Measurements from ENCODE around the gene BCHE.

The BCHE gene

DNA sequence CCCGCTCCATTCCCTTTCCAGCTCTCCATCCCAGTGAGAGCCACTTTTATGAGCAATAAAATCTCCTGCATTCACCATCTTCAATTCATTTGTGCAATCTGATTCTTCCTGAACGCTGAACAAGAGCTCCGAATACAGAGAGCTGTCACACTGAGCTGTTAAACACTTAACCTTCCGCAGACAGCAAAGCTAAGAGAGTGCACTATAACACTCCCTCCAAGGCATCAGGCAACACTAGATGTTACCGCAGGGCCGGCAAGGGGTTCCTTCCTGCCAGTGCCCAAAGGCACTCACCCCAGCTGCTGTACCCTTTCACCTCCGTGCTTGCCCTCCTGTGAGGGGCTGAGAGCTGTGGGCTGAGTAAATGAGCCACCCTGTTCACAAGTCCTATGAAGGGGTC, 85.6 kb downstream of the BCHE start:
- no peak for TF ChIP-seq EZH2phosphoT487 (conservative IDR thresholded peaks at IDR 0.05; ENCODE audit: low read length)
- TF ChIP-seq, protein P1, sequence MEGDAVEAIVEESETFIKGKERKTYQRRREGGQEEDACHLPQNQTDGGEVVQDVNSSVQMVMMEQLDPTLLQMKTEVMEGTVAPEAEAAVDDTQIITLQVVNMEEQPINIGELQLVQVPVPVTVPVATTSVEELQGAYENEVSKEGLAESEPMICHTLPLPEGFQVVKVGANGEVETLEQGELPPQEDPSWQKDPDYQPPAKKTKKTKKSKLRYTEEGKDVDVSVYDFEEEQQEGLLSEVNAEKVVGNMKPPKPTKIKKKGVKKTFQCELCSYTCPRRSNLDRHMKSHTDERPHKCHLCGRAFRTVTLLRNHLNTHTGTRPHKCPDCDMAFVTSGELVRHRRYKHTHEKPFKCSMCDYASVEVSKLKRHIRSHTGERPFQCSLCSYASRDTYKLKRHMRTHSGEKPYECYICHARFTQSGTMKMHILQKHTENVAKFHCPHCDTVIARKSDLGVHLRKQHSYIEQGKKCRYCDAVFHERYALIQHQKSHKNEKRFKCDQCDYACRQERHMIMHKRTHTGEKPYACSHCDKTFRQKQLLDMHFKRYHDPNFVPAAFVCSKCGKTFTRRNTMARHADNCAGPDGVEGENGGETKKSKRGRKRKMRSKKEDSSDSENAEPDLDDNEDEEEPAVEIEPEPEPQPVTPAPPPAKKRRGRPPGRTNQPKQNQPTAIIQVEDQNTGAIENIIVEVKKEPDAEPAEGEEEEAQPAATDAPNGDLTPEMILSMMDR (IDR thresholded peaks at IDR 0.05; ENCODE audit: insufficient read depth, low read length, poor library complexity, severe bottlenecking): no peak
- no peak overlapping the region for H3K27ac ChIP-seq (ENCODE audit: low read depth, low read length)
- no peak overlapping the region for H3K9ac ChIP-seq (ENCODE audit: low read length)
- H3K4me3 ChIP-seq (ENCODE audit: insufficient read depth, low read length, poor library complexity, severe bottlenecking): no peak overlapping the region
- H3K79me2 ChIP-seq (ENCODE audit: insufficient read depth, low read length): no peaks in the 10 kb centered on the region
- no peaks in the 10 kb centered on the region for H3K9me3 ChIP-seq (ENCODE audit: insufficient read depth, low read length)
- no peaks in the 10 kb centered on the region for H3K27me3 ChIP-seq (ENCODE audit: low read length)
- H4K20me1 ChIP-seq (ENCODE audit: low read depth, low read length): no peaks in the 10 kb centered on the region
- 0 out of 2 replicates have a peak, but pooled peaks cover 3% of the 10 kb centered on the region for H3K36me3 ChIP-seq (ENCODE audit: low read length)
- no peak overlapping the region for H3K4me2 ChIP-seq (ENCODE audit: low read depth, low read length, poor library complexity, severe bottlenecking)
- no peaks in the 10 kb centered on the region for H3F3A ChIP-seq (ENCODE audit: insufficient read depth)
- no peaks in the 10 kb centered on the region for H3K9me2 ChIP-seq (replicated peaks; ENCODE audit: insufficient read depth, low read length)
- no peak overlapping the region for H2AFZ ChIP-seq (ENCODE audit: low read depth, low read length, severe bottlenecking)

DNA sequence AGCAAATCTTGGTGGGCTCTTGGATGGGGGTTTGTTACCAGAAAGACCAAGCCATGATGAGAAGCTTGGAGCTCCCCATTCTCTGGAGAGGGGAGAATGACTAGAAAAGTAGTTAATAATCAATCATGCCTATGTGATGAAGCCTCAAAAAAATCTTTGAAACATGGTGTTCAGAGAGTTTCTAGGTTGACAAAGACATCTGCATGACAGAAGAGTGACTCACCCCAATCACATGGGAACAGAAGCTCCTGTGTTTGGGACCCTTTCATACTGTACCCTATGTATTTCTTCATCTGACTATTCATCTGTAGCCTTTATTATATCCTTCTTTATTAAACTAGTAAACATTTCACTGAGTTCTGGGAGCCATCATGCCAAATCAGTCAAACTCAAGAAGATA, 87.4 kb downstream of the BCHE start:
- Histone ChIP-seq H3K9me2 (replicated peaks; ENCODE audit: insufficient read depth, low read length) (no peaks in the 10 kb centered on the region), H3K79me2 (ENCODE audit: insufficient read depth, low read length) (no peaks in the 10 kb centered on the region), H3K36me3 (ENCODE audit: low read length) (no peaks in the 10 kb centered on the region), H2AFZ (ENCODE audit: low read depth, low read length, severe bottlenecking) (no peak overlapping the region), H3K9ac (ENCODE audit: low read length) (no peak overlapping the region), H3F3A (ENCODE audit: insufficient read depth) (no peaks in the 10 kb centered on the region), H3K27ac (ENCODE audit: low read depth, low read length) (no peak overlapping the region), H3K4me3 (ENCODE audit: insufficient read depth, low read length, poor library complexity, severe bottlenecking) (no peak overlapping the region), H4K20me1 (ENCODE audit: low read depth, low read length) (no peaks in the 10 kb centered on the region), H3K27me3 (ENCODE audit: low read length) (no peaks in the 10 kb centered on the region), H3K4me2 (ENCODE audit: low read depth, low read length, poor library complexity, severe bottlenecking) (no peak overlapping the region), H3K9me3 (ENCODE audit: insufficient read depth, low read length) (no peaks in the 10 kb centered on the region)
- no peak for TF ChIP-seq EZH2phosphoT487 (conservative IDR thresholded peaks at IDR 0.05; ENCODE audit: low read length)
- TF ChIP-seq, protein P1 (IDR thresholded peaks at IDR 0.05; ENCODE audit: insufficient read depth, low read length, poor library complexity, severe bottlenecking): no peak

DNA sequence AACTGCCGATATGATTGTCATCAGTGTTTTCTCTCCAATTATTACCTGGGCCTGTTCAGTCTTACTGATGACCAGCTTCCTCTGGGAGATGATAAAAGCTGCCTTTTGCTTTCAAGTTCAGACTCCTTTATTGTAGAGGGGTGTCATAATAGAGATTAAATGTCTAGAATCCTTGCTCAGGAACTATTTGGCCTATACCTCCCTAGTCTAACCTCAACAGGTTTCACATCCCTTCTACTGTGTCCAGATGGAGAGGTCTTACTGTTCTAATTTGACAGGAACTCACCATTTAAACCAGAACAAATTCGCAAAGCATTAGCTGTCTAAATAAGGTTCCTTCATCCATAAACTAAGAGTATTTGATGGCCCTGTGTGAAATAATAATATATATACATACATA, 88.0 kb downstream of the BCHE start:
- H3K4me2 ChIP-seq (ENCODE audit: low read depth, low read length, poor library complexity, severe bottlenecking): no peak overlapping the region
- no peaks in the 10 kb centered on the region for H3K36me3 ChIP-seq (ENCODE audit: low read length)
- no peaks in the 10 kb centered on the region for H3K9me2 ChIP-seq (replicated peaks; ENCODE audit: insufficient read depth, low read length)
- H3K79me2 ChIP-seq (ENCODE audit: insufficient read depth, low read length): no peaks in the 10 kb centered on the region
- H3K4me3 ChIP-seq (ENCODE audit: insufficient read depth, low read length, poor library complexity, severe bottlenecking): no peak overlapping the region
- no peak overlapping the region for H3K9ac ChIP-seq (ENCODE audit: low read length)
- no peaks in the 10 kb centered on the region for H3F3A ChIP-seq (ENCODE audit: insufficient read depth)
- H3K9me3 ChIP-seq (ENCODE audit: insufficient read depth, low read length): no peaks in the 10 kb centered on the region
- no peaks in the 10 kb centered on the region for H4K20me1 ChIP-seq (ENCODE audit: low read depth, low read length)
- H3K27ac ChIP-seq (ENCODE audit: low read depth, low read length): no peak overlapping the region
- TF ChIP-seq, protein P1 (IDR thresholded peaks at IDR 0.05; ENCODE audit: insufficient read depth, low read length, poor library complexity, severe bottlenecking): no peak
- TF ChIP-seq EZH2phosphoT487 (conservative IDR thresholded peaks at IDR 0.05; ENCODE audit: low read length): no peak
- no peaks in the 10 kb centered on the region for H3K27me3 ChIP-seq (ENCODE audit: low read length)
- no peak overlapping the region for H2AFZ ChIP-seq (ENCODE audit: low read depth, low read length, severe bottlenecking)

Measured in SU-DHL-6 (cell line).